Activated CD4-positive, alpha-beta T cell treated with anti-CD3 and anti-CD28 coated beads, Interleukin-2, amount 50 U/mL, for 4 hours (primary cell): ENCODE data around the gene UNC80.
A peak's percentile ranks its signal among the peaks of the same experiment; 100 is the strongest.

Source experiments
- DNase-seq, 2 experiments: peaks; one replicate each; pipeline ENCODE4 v3.0.0-alpha.2; 2020

Gene UNC80

GRCh38 chr2:209973328-209973727 is 201.7 kb downstream of the UNC80 start:
- DNase-seq: no peak

DNA sequence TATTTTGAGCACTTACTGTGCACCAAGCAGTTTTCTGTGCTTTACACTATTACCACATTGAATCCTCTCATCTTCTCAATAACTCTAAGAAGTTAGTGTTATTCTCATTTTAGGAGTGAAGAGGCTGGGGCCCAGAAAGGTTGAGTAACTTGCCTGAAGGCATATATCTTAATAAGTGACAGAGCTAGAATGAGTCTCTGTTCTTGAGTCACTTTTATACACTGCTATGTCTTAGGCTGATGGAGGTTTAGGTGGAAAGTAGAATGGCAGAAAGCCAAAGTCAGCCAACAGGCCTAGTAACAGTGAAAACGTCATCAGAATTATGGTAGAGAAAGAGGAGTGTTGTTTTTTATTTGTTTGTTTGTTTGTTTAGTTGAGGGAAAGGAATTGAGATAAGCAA is 202.9 kb downstream of the UNC80 start:
- DNase-seq: no peak

- no peak for DNase-seq
These were observed 205.2 kb downstream of the UNC80 start for GRCh38 chr2:209976698-209977385.

DNA sequence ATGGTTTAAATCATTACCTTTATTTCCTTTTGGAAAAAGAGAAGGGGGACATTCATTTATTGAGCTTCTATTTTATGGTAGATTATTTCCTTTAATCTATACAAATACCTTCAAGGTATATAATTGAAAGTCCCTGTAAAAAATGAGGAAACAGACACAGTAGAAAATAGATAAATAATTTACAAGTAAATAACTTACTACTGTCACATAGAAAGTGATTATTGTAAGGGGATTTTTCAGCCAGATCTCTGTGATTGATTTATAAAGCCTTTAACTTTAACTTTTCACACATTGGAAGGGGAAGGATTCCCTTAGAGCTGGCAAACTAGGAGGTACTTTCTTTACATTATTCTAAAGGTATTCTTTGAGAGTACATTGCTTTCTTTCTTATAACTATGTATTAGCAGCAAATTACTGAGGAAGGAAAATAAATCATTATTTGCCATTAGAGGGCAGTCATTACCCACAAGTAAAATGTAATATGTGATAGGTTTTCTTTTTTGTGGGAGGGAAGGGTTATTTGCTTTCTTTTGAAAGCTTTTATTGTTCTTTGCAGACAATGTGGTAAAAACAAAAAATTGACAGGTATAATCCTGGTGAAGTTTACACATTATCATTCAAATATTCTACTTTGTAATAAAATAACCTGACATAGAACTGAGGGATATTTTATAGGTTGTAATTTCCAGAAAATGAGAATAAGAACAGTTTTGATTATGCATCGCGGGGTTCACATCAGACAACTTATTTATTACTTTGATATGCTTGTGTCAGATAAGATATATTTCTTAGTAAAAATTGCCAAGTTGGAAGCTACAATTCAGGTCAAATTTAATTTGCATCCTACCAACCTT is 206.0 kb downstream of the UNC80 start:
- no peak for DNase-seq

DNA sequence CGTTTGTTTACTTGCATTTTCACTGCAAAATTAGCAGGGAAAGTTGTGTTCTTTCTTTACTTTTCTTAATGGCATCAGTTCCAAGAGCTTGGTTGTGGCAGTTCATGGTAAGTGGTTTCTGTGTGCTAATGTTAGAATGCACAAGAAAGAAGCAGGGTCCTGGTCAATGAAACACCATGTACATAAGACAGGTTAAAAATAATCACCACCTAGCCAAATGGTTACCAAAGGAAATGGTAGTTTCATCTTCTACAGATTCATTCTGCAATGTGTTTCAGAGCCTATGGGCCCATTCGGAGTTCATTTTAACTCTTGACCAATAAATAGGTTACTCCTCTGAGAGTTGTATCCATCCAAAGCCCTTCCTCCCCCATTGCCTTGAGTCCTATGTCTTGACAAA is 212.7 kb downstream of the UNC80 start:
- no peak for DNase-seq

DNA sequence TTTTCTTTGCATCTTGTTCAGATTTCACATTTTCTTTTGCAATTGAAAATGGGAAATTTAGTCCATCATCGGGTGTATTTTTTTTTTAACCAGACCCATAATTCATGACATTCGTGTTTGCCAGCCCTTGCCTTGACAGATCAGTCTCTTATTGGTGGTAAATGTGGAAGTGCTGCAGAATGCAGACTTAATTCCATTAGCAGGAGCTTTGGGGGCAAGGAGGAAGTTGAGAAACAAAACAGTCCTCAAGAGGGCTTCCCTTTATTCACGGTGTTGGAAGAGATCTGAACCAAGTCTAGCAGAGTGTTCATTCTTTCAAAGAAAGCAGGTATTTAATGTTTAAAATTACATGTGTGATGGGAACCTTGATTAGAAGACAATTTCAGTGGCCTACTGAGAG is 214.2 kb downstream of the UNC80 start:
- no peak for DNase-seq

DNA sequence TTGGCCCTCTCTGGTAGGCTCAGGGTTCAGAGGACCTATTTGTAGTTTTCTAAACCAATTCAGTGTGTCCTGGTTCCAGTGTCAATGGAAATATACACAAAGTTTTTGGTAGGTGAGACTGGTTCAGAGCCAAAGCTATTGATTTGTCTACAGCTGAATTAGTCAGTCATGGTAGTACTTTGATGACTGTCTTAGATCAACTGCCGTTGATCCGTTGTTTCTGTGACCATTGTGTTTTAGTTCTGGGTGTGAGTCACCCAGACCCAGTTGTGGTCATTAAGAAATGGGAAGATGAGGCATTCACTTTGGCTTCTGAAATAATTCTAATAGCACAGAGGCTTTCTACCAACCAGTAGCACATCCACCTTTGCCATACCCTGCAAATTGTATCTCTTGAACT is 214.8 kb downstream of the UNC80 start:
- no peak for DNase-seq

GRCh38 chr2:209988010-209988409 is 216.4 kb downstream of the UNC80 start:
- DNase-seq: no peak

- DNase-seq: no peak
These were observed 219.2 kb downstream of the UNC80 start for GRCh38 chr2:209990838-209991237.

DNA sequence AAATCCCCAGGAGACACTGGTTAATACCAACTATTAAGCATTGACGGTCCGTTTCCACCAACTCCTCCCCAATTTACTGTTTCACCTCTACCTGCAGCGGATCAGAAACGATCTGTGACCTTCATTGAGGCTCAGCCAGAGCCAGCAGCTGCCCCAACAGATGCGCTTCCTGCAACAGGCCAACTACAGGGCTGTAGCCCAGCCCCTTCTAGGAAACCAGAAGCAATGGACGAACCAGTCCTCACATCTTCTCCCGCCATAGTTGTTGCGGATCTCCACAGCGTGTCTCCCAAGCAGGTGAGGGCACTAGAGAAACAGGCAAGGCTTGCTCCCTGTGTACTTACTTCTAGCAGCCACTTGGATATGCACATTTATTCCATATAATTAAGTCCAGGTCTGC is 222.3 kb downstream of the UNC80 start:
- no peak for DNase-seq

DNA sequence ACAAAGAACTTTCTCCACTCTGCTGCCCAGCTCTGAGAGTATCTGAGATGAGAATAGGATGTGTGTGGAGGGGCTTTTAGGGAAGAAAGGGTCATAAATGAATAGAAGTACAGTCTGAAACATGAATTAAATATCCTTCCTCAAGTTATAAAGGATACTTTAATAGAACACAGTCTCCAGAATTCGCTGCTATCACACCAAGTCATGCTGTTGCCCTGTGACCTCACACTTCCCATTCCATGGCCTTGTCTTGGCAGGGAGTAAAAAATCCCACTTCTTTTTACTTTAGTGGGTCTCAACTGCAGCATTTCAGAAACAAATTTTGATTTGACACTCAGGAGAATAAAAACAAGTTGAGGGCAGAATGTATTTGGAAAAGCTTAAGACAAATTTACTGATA is 227.0 kb downstream of the UNC80 start:
- DNase-seq: no peak

- DNase-seq: no peak
These were observed 229.1 kb downstream of the UNC80 start for GRCh38 chr2:210000464-210001324.

GRCh38 chr2:210002158-210003157 is 230.8 kb downstream of the UNC80 start, which contains the start of gene RPE:
Gene RPE, plus strand, starts transcription at chr2:210002638. Its CDS starts 24 bp downstream, at chr2:210002662.
- peak; percentile 97 to 98 for DNase-seq

DNA sequence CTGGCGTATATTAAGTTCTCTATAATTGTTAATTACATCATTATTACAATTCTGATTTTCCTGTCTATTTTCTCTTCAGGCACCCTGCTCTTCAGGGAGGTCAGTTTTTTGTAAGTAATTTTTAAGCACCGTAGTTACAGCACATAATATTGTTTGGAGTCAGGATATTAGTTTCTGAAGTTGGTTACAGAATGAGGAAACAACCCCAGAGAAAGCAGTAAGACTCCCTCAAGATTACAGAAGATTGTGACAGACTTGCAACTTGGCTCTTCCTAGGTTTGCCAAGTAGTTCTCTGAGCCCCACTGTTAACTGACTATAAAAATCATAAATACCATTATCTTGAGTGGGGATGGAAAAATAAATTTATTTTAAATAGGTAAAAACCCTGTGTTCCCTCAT is 231.7 kb downstream of the UNC80 start:
- DNase-seq: no peak

DNA sequence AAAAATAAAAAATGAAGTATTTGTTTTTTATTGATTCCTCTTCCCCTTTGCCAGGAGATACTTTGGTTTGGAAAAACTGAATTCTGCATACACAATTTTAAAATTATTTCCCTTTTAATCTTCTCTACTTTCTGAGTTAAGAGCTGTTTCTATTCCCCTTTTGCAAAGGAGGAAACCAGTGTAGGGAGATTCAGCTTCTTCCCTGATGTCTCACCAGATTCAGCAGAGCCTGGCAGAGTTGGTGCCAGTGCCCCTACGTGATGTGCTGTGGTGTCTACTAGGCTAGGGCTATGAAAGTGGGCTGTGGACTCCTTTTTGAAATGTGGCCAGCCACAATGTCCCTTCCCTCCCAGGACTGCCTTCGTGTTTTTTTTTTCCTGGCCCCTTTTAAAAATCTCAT is 233.2 kb downstream of the UNC80 start:
- no peak for DNase-seq

DNA sequence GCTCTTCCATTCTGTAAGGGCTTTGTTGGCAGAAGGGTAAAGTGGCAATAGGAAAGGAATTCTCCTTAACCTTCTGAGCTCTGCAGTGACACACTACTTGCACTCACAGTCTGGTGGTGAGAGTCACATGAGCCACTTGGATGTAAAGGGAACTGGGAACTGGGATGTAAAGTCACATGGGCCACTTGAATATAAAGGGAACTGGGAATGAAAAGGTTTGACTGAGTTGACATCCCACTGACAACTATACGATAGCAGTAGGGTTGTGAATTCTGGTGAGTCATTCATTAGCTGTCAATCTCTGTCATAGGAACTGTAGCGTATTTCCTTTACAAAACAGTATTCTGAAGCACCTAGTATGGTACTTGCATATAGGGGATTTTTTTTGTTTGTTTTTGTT is 236.3 kb downstream of the UNC80 start:
- DNase-seq: no peak

- no peak for DNase-seq
These were observed 237.5 kb downstream of the UNC80 start for GRCh38 chr2:210009126-210009525.

DNA sequence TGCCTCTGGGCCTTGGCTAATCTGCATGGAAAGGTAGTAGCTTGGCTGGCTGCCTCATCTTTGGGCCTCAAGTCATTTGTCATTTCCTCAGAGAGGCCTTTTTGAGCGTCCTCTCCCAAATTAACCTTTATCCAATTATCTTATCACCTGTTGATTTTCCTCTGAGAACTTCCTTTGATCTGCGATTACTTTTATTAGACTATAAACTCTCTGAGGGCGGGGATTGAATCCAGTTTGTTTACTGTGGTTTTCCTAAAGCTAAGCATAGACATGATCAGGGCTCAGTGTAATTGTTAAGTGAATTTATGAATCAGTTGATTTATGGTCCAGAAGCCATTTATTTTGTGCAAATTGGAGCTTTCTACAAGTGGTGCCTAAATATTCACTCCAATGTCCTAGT is 238.3 kb downstream of the UNC80 start:
- no peak for DNase-seq

DNA sequence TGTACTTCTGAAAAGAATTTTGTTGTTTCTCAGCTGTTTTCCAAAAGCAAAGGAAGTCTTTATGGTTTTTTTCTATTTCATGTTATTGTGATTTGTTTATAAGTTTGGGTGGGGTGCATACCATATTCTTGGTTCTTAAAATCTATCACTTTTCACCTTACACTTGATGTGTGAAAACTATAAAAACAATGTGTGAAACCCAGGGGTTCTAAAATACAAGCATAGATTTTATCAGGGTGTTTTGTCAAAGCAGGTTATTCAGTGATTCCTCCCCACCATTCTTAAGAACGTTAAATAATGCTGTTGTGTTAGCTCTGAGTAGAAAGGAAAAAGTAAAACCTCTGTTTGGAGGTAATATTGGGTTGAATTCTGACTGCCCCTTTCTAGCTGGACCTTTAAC is 248.5 kb downstream of the UNC80 start:
- DNase-seq: no peak

- no peak for DNase-seq
These were observed 251.2 kb downstream of the UNC80 start for GRCh38 chr2:210022824-210023223.

- no peak for DNase-seq
These were observed 256.0 kb downstream of the UNC80 start for GRCh38 chr2:210027608-210028007.

DNA sequence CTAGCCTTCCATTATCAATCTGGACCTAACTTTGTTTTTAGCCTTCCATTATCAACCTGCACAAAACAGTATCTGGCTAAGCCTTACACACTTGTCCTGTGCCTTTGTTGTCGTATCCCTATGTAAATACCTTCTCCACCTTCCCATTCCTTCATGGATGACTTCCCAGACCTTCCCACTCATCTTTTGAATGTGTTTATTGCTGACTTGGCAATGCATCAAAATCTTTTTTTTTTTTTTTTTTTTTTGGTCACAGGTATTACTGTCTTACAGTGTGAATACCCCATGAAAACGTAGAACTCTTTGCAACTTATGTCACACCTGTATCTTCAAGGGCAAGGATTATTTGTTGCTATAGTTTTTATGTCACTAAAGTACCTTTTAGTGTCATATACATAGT is 256.5 kb downstream of the UNC80 start:
- DNase-seq: no peak
